Measurements from ENCODE around the gene TEAD1.

GRCh38 chr11:12693479-12694182 lies 19.4 kb downstream of the TEAD1 start:
- no peak for TF ChIP-seq CTCF (IDR thresholded peaks at IDR 0.05; ENCODE audit: low read length)
- TF ChIP-seq EZH2 (optimal IDR thresholded peaks at IDR 0.05; ENCODE audit: low read depth, low read length) = no peak
- TF ChIP-seq EZH2phosphoT487 (IDR thresholded peaks at IDR 0.05; ENCODE audit: low read length) = no peak
